ENCODE data around the gene LRP2. TPM values are rescaled to one million over a fixed set of nuclear protein-coding genes. Genes with fewer than 3 reads are reported as not detected.

Gene LRP2
- total and polyA plus RNA-seq, 7 donors: 1.9 TPM; not detected in 6

- no peak for DNase-seq
- Histone ChIP-seq H3K27ac (no peak overlapping the region), H3K4me3 (no peak overlapping the region), H3K36me3 (no peaks in the 10 kb centered on the region), H3K27me3 (no peaks in the 10 kb centered on the region), H3K4me1 (no peaks in the 10 kb centered on the region), H3K9me3 (no peaks in the 10 kb centered on the region)
- intact Hi-C loops (cut with DNase I): no loop called here
- no peak for TF ChIP-seq POLR2AphosphoS5 (IDR thresholded peaks at IDR 0.05)
- no peak for TF ChIP-seq POLR2A (IDR thresholded peaks at IDR 0.05)
- no peak for TF ChIP-seq CTCF (IDR thresholded peaks at IDR 0.05)
- TF ChIP-seq EP300 (IDR thresholded peaks at IDR 0.05): no peak
- WGBS, 2 donors: 41 to 69% methylated on average over 7 of the region's 7 CpGs
These were observed 16.6 kb downstream of the LRP2 start for GRCh38 chr2:169345486-169346437.

GRCh38 chr2:169344736-169345485 is 17.4 kb downstream of the LRP2 start:
- no peaks in the 10 kb centered on the region for H3K4me1 ChIP-seq
- H3K9me3 ChIP-seq: no peaks in the 10 kb centered on the region
- H3K27ac ChIP-seq: no peak overlapping the region
- H3K4me3 ChIP-seq: no peak overlapping the region
- DNase-seq: no peak
- 34 to 67% methylated on average over 5 of the region's 5 CpGs for whole genome bisulfite sequencing, 2 donors
- intact Hi-C loops (cut with DNase I): no loop called here
- no peak for TF ChIP-seq POLR2AphosphoS5 (IDR thresholded peaks at IDR 0.05)
- TF ChIP-seq EP300 (IDR thresholded peaks at IDR 0.05): no peak
- TF ChIP-seq CTCF (IDR thresholded peaks at IDR 0.05): no peak
- no peak for TF ChIP-seq POLR2A (IDR thresholded peaks at IDR 0.05)
- no peaks in the 10 kb centered on the region for H3K27me3 ChIP-seq
- H3K36me3 ChIP-seq: no peaks in the 10 kb centered on the region

GRCh38 chr2:169343202-169343601 is 19.1 kb downstream of the LRP2 start:
- intact Hi-C loops (cut with DNase I): no loop called here
- Histone ChIP-seq H3K27me3 (no peaks in the 10 kb centered on the region), H3K27ac (no peak overlapping the region), H3K4me1 (no peaks in the 10 kb centered on the region), H3K4me3 (no peak overlapping the region), H3K36me3 (no peaks in the 10 kb centered on the region), H3K9me3 (no peaks in the 10 kb centered on the region)
- TF ChIP-seq CTCF (IDR thresholded peaks at IDR 0.05): no peak
- no peak for TF ChIP-seq EP300 (IDR thresholded peaks at IDR 0.05)
- no peak for TF ChIP-seq POLR2AphosphoS5 (IDR thresholded peaks at IDR 0.05)
- TF ChIP-seq POLR2A (IDR thresholded peaks at IDR 0.05): no peak
- no peak for DNase-seq

GRCh38 chr2:169339657-169340056 is 22.7 kb downstream of the LRP2 start:
- no peaks in the 10 kb centered on the region for H3K4me1 ChIP-seq
- no peaks in the 10 kb centered on the region for H3K36me3 ChIP-seq
- intact Hi-C loops (cut with DNase I): no loop called here
- H3K9me3 ChIP-seq: no peaks in the 10 kb centered on the region
- no peak overlapping the region for H3K27ac ChIP-seq
- WGBS, 2 donors: 74 to 85% methylated on average over 2 of the region's 2 CpGs
- no peak for TF ChIP-seq EP300 (IDR thresholded peaks at IDR 0.05)
- TF ChIP-seq POLR2AphosphoS5 (IDR thresholded peaks at IDR 0.05): no peak
- no peak for TF ChIP-seq CTCF (IDR thresholded peaks at IDR 0.05)
- no peak for TF ChIP-seq POLR2A (IDR thresholded peaks at IDR 0.05)
- DNase-seq: no peak
- no peaks in the 10 kb centered on the region for H3K27me3 ChIP-seq
- H3K4me3 ChIP-seq: no peak overlapping the region
